ENCODE data around the gene SPATA9. TPM values are rescaled to one million over a fixed set of nuclear protein-coding genes. Genes with fewer than 3 reads are reported as not detected.

Gene SPATA9
- total RNA-seq, 1 experiment from 2014 or later = not detected

DNA sequence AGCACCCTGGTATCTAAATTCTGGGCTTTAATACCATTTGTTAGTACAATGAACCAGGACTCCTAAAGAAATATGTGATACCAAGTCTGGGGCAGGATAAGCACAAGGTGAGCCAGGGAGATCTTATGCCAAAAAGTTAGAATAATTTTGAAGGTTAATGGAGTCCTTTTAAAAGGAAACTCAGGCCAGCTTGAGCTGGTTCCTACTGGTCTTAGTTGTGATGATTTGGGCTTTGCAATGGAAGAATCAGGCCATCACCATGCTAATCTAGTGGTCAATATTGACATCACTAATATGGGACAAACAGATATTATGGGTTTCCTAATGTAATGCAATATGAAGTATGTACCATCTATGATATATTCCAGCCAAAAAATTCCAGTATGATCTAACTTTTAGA is 7.5 kb upstream of the SPATA9 start (continued):
- TF ChIP-seq TCF7L2 (IDR thresholded peaks at IDR 0.05; ENCODE audit: borderline replicate concordance, extremely low read depth, insufficient read depth, insufficient read length) (no peak), JUND (IDR thresholded peaks at IDR 0.05) (no peak), CEBPB (IDR thresholded peaks at IDR 0.05; ENCODE audit: low read depth) (no peak), EGR1 (IDR thresholded peaks at IDR 0.05; ENCODE audit: low read depth) (no peak), CBX3 (IDR thresholded peaks at IDR 0.05; ENCODE audit: low read depth) (no peak), ZNF274 (IDR thresholded peaks at IDR 0.05; ENCODE audit: low read depth, low read length) (no peak)
- TF ChIP-seq, protein P1, sequence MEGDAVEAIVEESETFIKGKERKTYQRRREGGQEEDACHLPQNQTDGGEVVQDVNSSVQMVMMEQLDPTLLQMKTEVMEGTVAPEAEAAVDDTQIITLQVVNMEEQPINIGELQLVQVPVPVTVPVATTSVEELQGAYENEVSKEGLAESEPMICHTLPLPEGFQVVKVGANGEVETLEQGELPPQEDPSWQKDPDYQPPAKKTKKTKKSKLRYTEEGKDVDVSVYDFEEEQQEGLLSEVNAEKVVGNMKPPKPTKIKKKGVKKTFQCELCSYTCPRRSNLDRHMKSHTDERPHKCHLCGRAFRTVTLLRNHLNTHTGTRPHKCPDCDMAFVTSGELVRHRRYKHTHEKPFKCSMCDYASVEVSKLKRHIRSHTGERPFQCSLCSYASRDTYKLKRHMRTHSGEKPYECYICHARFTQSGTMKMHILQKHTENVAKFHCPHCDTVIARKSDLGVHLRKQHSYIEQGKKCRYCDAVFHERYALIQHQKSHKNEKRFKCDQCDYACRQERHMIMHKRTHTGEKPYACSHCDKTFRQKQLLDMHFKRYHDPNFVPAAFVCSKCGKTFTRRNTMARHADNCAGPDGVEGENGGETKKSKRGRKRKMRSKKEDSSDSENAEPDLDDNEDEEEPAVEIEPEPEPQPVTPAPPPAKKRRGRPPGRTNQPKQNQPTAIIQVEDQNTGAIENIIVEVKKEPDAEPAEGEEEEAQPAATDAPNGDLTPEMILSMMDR (IDR thresholded peaks at IDR 0.05 in 2 of 3, conservative IDR thresholded peaks at IDR 0.05 in 1 of 3; ENCODE audit: borderline replicate concordance in 1 of 3, insufficient read depth in 1 of 3, low read depth in 2 of 3, low read length in 2 of 3) = no peak
- TF ChIP-seq, protein P2, sequence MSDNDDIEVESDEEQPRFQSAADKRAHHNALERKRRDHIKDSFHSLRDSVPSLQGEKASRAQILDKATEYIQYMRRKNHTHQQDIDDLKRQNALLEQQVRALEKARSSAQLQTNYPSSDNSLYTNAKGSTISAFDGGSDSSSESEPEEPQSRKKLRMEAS (IDR thresholded peaks at IDR 0.05) = no peak

DNA sequence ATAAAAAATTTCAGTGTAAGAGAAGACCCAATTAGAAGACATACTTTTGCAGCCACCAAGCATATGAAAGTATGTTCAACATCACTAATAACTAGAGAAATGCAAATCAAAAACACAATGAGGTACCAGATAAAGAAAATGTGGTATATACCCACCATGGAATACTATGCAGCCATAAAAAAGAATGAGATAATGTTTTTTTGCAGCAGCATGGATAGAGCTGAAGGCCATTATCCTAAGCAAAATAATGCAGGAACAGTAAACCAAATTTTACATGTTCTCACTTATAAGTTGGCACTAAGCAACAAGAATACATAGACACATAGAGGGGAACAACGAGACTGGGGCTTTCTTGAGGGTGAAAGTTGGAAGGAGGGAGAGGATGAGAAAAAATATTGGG is 6.9 kb upstream of the SPATA9 start:
- Histone ChIP-seq H3K4me3 (replicated peaks in 1 of 2; ENCODE audit: low read depth in 1 of 2, low read length in 2 of 2) (no peak overlapping the region), H3K36me3 (ENCODE audit: control insufficient read depth in 1 of 2, insufficient read depth in 2 of 2, low read length in 2 of 2) (no peaks in the 10 kb centered on the region), H3K4me2 (ENCODE audit: low read length) (no peak overlapping the region), H3K79me2 (ENCODE audit: insufficient read depth, low read length) (no peaks in the 10 kb centered on the region), H4K20me1 (ENCODE audit: insufficient read depth) (no peaks in the 10 kb centered on the region), H3K9me3 (ENCODE audit: control insufficient read depth in 1 of 2, insufficient read depth in 1 of 2, low read depth in 1 of 2, low read length in 2 of 2) (no peaks in the 10 kb centered on the region), H3K9ac (ENCODE audit: low read length) (no peak overlapping the region), H3K9me2 (ENCODE audit: insufficient read depth) (no peaks in the 10 kb centered on the region), H3K27me3 (ENCODE audit: insufficient read depth, low read length) (no peaks in the 10 kb centered on the region), H2AFZ (ENCODE audit: low read depth, low read length, poor library complexity, severe bottlenecking) (no peak overlapping the region), H3K4me1 (ENCODE audit: control insufficient read depth in 1 of 2, insufficient read depth in 2 of 2, low read length in 2 of 2) (no peaks in the 10 kb centered on the region), H3K27ac (ENCODE audit: low read depth, low read length) (no peak overlapping the region)
- intact Hi-C loops (cut with micrococcal nuclease) = no loop called here
- ATAC-seq (no peak), DNase-seq (ENCODE audit: low read depth, low spot score) (no peak)
- no TSS peak for BruUV-seq (replicated peaks)
- ChIA-PET CTCF (interaction anchor here (1.3 kb wide), 1 partner anchor 25 kb away, joined by 3 read pairs; no protein-coding TSS in a partner anchor), RAD21 (ENCODE audit: low non-redundant PET in 1 of 2, low total read pairs in 2 of 2, uncharacterized antibody in 2 of 2, unreplicated experiment in 2 of 2) (no interaction called here), POLR2A (no interaction called here)
- no peak for TF ChIP-seq SP1 (IDR thresholded peaks at IDR 0.05; ENCODE audit: low read depth)
- TF ChIP-seq SRF (IDR thresholded peaks at IDR 0.05; ENCODE audit: low read depth) = no peak
- TF ChIP-seq, protein P3, sequence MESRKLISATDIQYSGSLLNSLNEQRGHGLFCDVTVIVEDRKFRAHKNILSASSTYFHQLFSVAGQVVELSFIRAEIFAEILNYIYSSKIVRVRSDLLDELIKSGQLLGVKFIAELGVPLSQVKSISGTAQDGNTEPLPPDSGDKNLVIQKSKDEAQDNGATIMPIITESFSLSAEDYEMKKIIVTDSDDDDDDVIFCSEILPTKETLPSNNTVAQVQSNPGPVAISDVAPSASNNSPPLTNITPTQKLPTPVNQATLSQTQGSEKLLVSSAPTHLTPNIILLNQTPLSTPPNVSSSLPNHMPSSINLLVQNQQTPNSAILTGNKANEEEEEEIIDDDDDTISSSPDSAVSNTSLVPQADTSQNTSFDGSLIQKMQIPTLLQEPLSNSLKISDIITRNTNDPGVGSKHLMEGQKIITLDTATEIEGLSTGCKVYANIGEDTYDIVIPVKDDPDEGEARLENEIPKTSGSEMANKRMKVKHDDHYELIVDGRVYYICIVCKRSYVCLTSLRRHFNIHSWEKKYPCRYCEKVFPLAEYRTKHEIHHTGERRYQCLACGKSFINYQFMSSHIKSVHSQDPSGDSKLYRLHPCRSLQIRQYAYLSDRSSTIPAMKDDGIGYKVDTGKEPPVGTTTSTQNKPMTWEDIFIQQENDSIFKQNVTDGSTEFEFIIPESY (IDR thresholded peaks at IDR 0.05; ENCODE audit: extremely low read depth, insufficient replicate concordance, low read length) = no peak

Data from HCT116 (cell line).